HepG2 (cell line): ENCODE data around the gene ADGRG4. TPM values are rescaled to one million over a fixed set of nuclear protein-coding genes. Genes with fewer than 3 reads are reported as not detected.

ENCODE experiments used
- ATAC-seq: fragments of 200-7000 bp; cut with Tn5 transposase; 3 replicates; pipeline ENCODE4 v1.9.1; 2020; ENCODE audit warnings: mild to moderate bottlenecking, moderate library complexity
- BruUV-seq: library from RNA; stranded (reverse); fragments of 400-500 nt; replicated peaks from 2 replicates; lab custom pipeline; 2021; lab: Mats Ljungman, UMichigan
- CTCF ChIA-PET: fragments of 300-600 bp; formaldehyde crosslinking; extraction: SDS; loops from one replicate; lab custom pipeline; 2021; ENCODE audit warnings: low total read pairs, inconsistent platforms, low intra/inter-chr PET ratio; lab: Yijun Ruan, JAX
- POLR2A ChIA-PET: fragments of 350-600 bp; sonication (Branson Sonifier 250); formaldehyde crosslinking; loops from one replicate; lab custom pipeline; 2020; ENCODE audit warnings: antibody characterized with exemption, inconsistent platforms; lab: Yijun Ruan, JAX
- DNase-seq: peaks from one replicate; pipeline ENCODE4 v3.0.0-alpha.2; 2015; ENCODE audit warnings: low spot score
- FAIRE-seq: peaks from 3 replicates; lab custom pipeline; 2011; peaks lifted over from hg19 to GRCh38; lab: Jason Lieb, UNC
- H2AFZ ChIP-seq: one replicate; pipeline ENCODE4 v1.6.1; 2011; ENCODE audit warnings: low read length, inconsistent platforms
- H3K27ac ChIP-seq: fragments of 300-600 bp; 3 replicates; pipeline ENCODE4 v1.8.0; 2011; ENCODE audit warnings: mixed run types, mild to moderate bottlenecking, mixed read lengths, low read length, inconsistent platforms; ENCODE audit not compliant: insufficient read depth; ENCODE audit errors: extremely low read length
- H3K27me3 ChIP-seq, 2 experiments: fragments of 200-600 bp in 1 of 2; 2 replicates in 1 of 2; 3 replicates in 1 of 2; pipeline versions ENCODE4 v1.6.0 to v1.8.0; 2011; ENCODE audit warnings: low read length in 2 of 2, mild to moderate bottlenecking in 2 of 2, moderate library complexity in 2 of 2, inconsistent platforms in 1 of 2; ENCODE audit not compliant: insufficient read depth in 2 of 2, control insufficient read depth in 1 of 2
- H3K36me3 ChIP-seq, 2 experiments: fragments of 200-600 bp in 1 of 2; replicated peaks in 1 of 2; 2 replicates in 1 of 2; 3 replicates in 1 of 2; pipeline versions ENCODE4 v1.5.1 to v1.8.0; 2011; ENCODE audit warnings: low read length in 2 of 2, inconsistent platforms in 1 of 2; ENCODE audit not compliant: insufficient read depth in 2 of 2, control insufficient read depth in 1 of 2
- H3K4me1 ChIP-seq: 2 replicates; pipeline ENCODE4 v1.5.1; 2012; ENCODE audit warnings: low read length, inconsistent platforms; ENCODE audit not compliant: insufficient read depth
- H3K4me2 ChIP-seq: 2 replicates; pipeline ENCODE4 v1.6.0; 2011; ENCODE audit warnings: low read depth, low read length, inconsistent platforms
- H3K4me3 ChIP-seq, 3 experiments: fragments of 200-600 bp in 1 of 3; sonication (generic), shearing (Covaris generic) in 1 of 3; replicated peaks in 1 of 3; 2 replicates each; pipeline ENCODE4 v1.5.1; 2011 to 2016; ENCODE audit warnings: low read length in 3 of 3, inconsistent platforms in 2 of 3, low read depth in 2 of 3, mild to moderate bottlenecking in 2 of 3, control low read depth in 1 of 3, mixed read lengths in 1 of 3; ENCODE audit not compliant: insufficient read depth in 1 of 3
- H3K79me2 ChIP-seq: one replicate; pipeline ENCODE4 v1.6.1; 2011; ENCODE audit warnings: low read length, inconsistent platforms; ENCODE audit not compliant: insufficient read depth
- H3K9ac ChIP-seq: 2 replicates; pipeline ENCODE4 v1.6.0; 2011; ENCODE audit warnings: mild to moderate bottlenecking, low read depth, low read length, inconsistent platforms; ENCODE audit not compliant: insufficient read depth
- H3K9me3 ChIP-seq: 2 replicates; pipeline ENCODE4 v1.5.1; 2012; ENCODE audit warnings: mild to moderate bottlenecking, low read length
- H4K20me1 ChIP-seq: 2 replicates; pipeline ENCODE4 v1.6.0; 2011; ENCODE audit warnings: inconsistent platforms, mild to moderate bottlenecking, low read length, moderate library complexity; ENCODE audit not compliant: insufficient read depth
- FOSL1 ChIP-seq: sonication (generic); formaldehyde crosslinking; IDR thresholded peaks from 2 replicates; pipeline ENCODE4 v1.9.0; 2021; ENCODE audit warnings: missing genetic modification reagents, borderline replicate concordance
- ZNF441 ChIP-seq: sonication (generic); formaldehyde crosslinking; IDR thresholded peaks from 2 replicates; pipeline ENCODE4 v1.7.0; 2021; ENCODE audit warnings: missing genetic modification reagents, borderline replicate concordance
- ZNF572 ChIP-seq: sonication (generic); formaldehyde crosslinking; IDR thresholded peaks from 2 replicates; pipeline ENCODE4 v1.5.1; 2020; ENCODE audit warnings: mild to moderate bottlenecking, missing genetic modification reagents
- ZSCAN21 ChIP-seq: sonication (generic); formaldehyde crosslinking; IDR thresholded peaks from 2 replicates; pipeline ENCODE4 v1.8.0; 2022; ENCODE audit warnings: mild to moderate bottlenecking, missing genetic modification reagents, moderate library complexity, borderline replicate concordance
- WGBS: methylation state at CpG from one replicate; pipeline ENCODE4 v1.1.6; 2017; ENCODE audit warnings: low lambda C conversion rate; 5-methylcytosine and 5-hydroxymethylcytosine counted together
- in situ Hi-C: cut with HindIII; loops from 2 replicates; pipeline ENCODE4 v1.10.0; 2017; ENCODE audit warnings: low pct_unique_long_range_greater_than_20kb; ENCODE audit not compliant: extremely low pct_ligation_motif_present
- intact Hi-C: fragments of 100-400 bp; cut with micrococcal nuclease; formaldehyde crosslinking; loops from one replicate; pipeline ENCODE4 v1.10.0; 2022; ENCODE audit not compliant: unreplicated experiment
- polyA plus RNA-seq, 8 experiments: library from polyadenylated mRNA; depleted of rRNA in 3 of 8; stranded (reverse) in 7 of 8; unstranded in 1 of 8; fragments of >200 nt; fragmentation: Illumina TruSeq in 4 of 8; extraction: Trizol in 4 of 8; gene quantifications; 2 replicates each; pipeline versions ENCODE4 v1.2.1 to v1.2.3, GENCODE V29; 2011 to 2016; ENCODE audit warnings: low read depth in 4 of 8, missing spikeins in 1 of 8, mixed read lengths in 1 of 8; ENCODE audit not compliant: insufficient read depth in 1 of 8
- total RNA-seq, 5 experiments: library from RNA; depleted of rRNA; stranded (reverse); fragments of >200 nt; fragmentation: Illumina TruSeq; extraction: Trizol; gene quantifications; 2 replicates each; pipeline ENCODE4 v1.2.3, GENCODE V29; 2016; ENCODE audit warnings: low read depth in 1 of 5
- TF ChIP-seq, protein P1 (sequence below): IDR thresholded peaks from 2 replicates; pipeline ENCODE4 v1.6.1; 2012; ENCODE audit warnings: low read depth, low read length, improper control_type of control experiment
- TF ChIP-seq, protein P2 (sequence below): sonication (generic); formaldehyde crosslinking; IDR thresholded peaks from 2 replicates; pipeline ENCODE4 v1.4.0; 2020; ENCODE audit warnings: missing genetic modification reagents

The ADGRG4 gene
- total and polyA plus RNA-seq, 2 of the 13 experiments (the other 11 are each of a cell fraction or from before 2014, with no cell fraction given): not detected

DNA sequence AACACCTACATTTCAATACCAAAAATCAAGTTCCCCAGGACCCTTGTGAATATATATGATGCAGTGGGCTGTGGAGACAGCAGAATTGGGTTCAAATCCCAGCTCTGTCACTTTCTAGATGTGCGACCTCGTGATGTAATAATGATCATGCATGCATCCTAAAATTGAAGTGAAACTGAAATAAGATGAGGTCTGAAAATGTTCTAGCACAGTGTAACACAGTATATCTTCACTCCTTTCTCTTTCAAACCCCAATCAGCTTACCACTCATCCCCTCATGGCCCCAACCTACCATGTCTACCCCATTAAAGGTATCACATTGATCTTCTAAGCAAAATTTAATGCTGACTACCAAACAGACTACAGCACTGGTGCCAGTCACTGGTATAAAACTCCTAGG, 117.0 kb downstream of the ADGRG4 start:
- TF ChIP-seq ZNF441 (no peak), FOSL1 (CRISPR knock-in tag) (no peak), ZNF572 (CRISPR knock-in tag) (no peak)
- no TSS peak for BruUV-seq
- ChIA-PET CTCF (no interaction called here), POLR2A (no interaction called here)
- H3K4me1 ChIP-seq: no peaks in the 10 kb centered on the region
- FAIRE-seq (no peak), ATAC-seq (no peak), DNase-seq (no peak)
- no peak overlapping the region for H3K9ac ChIP-seq
- H3K79me2 ChIP-seq: no peaks in the 10 kb centered on the region
- in situ Hi-C loops (no loop called here), intact Hi-C loops (no loop called here)
- H3K9me3 ChIP-seq: no peaks in the 10 kb centered on the region
- no peaks in the 10 kb centered on the region for H4K20me1 ChIP-seq
- no peak overlapping the region for H3K4me3 ChIP-seq
- H3K27me3 ChIP-seq: no peaks in the 10 kb centered on the region
- no peaks in the 10 kb centered on the region for H3K36me3 ChIP-seq
- no peak overlapping the region for H3K27ac ChIP-seq
- H2AFZ ChIP-seq: no peak overlapping the region
- 0% methylated on average over 1 of the region's 2 CpGs for WGBS
- no peak overlapping the region for H3K4me2 ChIP-seq

DNA sequence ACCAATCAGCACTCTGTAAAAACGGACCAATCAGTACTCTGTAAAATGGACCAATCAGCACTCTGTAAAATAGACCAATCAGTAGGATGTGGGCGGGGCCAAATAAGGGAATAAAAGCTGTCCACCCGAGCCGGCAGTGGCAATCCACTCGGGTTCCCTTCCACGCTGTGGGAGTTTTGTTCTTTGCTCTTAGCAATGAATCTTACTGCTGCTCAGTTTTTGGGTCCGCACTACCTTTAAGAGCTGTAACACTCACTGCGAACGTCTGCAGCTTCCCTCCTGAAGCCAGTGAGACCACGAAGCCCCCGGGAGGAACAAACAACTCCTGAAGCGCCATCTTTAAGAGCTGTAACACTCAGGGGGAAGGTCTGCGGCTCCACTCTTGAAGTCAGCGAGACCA, 120.6 kb downstream of the ADGRG4 start:
- WGBS: 42% methylated on average over 6 of the region's 14 CpGs
- Histone ChIP-seq H3K27ac (no peak overlapping the region), H3K9me3 (no peaks in the 10 kb centered on the region), H4K20me1 (no peaks in the 10 kb centered on the region), H3K4me3 (no peak overlapping the region), H3K4me1 (no peaks in the 10 kb centered on the region), H3K27me3 (no peaks in the 10 kb centered on the region), H2AFZ (no peak overlapping the region), H3K79me2 (no peaks in the 10 kb centered on the region), H3K9ac (no peak overlapping the region), H3K4me2 (no peak overlapping the region), H3K36me3 (no peaks in the 10 kb centered on the region)
- POLR2A ChIA-PET: no interaction called here
- DNase-seq (no peak), ATAC-seq (no peak), FAIRE-seq (no peak)
- intact Hi-C loops (no loop called here), in situ Hi-C loops (no loop called here)
- TF ChIP-seq, protein P1, sequence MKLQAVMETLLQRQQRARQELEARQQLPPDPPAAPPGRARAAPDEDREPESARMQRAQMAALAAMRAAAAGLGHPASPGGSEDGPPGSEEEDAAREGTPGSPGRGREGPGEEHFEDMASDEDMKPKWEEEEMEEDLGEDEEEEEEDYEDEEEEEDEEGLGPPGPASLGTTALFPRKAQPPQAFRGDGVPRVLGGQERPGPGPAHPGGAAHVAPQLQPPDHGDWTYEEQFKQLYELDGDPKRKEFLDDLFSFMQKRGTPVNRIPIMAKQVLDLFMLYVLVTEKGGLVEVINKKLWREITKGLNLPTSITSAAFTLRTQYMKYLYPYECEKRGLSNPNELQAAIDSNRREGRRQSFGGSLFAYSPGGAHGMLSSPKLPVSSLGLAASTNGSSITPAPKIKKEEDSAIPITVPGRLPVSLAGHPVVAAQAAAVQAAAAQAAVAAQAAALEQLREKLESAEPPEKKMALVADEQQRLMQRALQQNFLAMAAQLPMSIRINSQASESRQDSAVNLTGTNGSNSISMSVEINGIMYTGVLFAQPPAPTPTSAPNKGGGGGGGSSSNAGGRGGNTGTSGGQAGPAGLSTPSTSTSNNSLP: no peak
- TF ChIP-seq ZSCAN21 (CRISPR knock-in tag): no peak
- TF ChIP-seq, protein P2, sequence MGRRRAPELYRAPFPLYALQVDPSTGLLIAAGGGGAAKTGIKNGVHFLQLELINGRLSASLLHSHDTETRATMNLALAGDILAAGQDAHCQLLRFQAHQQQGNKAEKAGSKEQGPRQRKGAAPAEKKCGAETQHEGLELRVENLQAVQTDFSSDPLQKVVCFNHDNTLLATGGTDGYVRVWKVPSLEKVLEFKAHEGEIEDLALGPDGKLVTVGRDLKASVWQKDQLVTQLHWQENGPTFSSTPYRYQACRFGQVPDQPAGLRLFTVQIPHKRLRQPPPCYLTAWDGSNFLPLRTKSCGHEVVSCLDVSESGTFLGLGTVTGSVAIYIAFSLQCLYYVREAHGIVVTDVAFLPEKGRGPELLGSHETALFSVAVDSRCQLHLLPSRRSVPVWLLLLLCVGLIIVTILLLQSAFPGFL (CRISPR knock-in tag): no peak
- CTCF ChIA-PET: no interaction called here
- BruUV-seq: no TSS peak
